ENCODE measurements around the gene SEMA3E.
A peak's percentile ranks its signal among the peaks of the same experiment; 100 is the strongest.
"Not testable (repeated sequence)": the region's sequence is repeated elsewhere in the genome, so short reads cannot be mapped to it uniquely, and the experiment has no call there.

The SEMA3E gene

DNA sequence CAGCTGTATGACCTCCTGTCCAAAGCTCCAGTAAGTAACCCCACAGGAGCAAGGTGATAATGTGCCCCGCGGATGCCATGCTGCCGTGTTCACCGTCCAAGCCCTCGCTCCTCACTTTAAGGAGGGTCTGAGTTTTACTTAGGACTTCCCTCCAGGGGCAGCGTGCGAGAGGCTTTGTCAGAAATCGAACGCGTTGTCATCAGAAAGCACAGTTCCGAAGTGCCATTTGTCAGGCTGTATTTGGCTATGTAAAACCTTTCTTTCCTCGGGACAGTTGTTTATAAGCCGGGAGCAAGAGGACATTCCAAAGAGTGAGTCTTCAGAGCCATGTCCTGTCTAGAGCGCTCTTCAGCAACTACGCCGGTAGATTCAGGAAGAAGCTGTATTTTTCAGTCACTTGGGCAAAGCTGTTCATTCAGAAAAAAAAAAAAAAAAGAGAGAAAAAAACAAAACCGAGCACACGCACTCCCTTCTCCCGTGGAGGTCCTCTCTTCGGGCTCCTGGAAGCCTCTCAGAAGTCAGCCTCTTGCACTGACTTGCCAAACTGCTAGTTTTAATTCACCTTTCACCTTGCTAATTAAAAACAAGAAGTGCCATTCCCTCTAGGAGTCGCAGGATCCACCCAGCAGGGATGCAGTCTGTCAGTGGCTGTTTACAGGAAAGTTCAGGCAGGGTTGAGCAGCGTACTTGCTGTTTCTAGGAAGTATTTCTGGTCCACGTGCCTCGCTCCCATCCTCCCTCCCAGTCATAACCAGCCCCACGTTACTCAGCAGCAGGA lies at the start of gene SEMA3E:
Gene SEMA3E, minus strand, starts transcription at position 676 of the 778 bp plus-strand sequence.
- FAIRE-seq (peak; percentile 95), DNase-seq (ENCODE audit: low spot score) (peak; percentile 77)

DNA sequence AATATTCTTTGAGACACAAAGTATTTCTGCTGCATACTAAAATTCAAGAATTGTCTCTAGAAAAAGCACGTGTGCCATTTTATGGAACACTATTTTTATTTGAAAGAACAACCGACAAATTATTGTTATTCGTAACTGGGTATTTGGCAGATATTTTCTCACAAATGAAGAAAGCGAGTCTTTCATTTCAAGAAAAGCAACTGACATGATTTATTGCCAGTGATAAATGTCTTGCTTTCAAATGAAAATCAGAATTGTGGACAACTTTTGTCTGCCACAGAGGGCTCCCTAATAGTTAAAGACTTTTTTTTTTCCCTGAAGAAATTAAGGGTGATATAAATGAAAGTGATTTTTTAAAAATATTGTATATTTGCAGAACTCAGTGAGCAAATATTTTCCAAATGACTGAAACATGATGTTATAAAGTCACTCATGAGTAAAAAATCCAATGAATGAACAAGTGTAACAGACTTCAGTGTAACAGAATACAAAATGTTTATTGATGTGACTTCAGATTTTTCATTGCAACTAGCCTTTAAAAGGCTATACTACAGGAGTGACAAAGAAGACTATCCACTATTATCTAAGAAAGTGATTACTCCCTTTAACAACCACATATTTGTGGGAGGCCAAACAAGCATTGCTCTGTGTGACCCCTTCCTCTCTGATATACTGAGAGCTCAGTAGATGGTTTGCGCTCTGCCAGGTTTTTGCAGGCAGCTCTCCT lies 49.0 kb upstream of the SEMA3E start:
- FAIRE-seq, result no peak

DNA sequence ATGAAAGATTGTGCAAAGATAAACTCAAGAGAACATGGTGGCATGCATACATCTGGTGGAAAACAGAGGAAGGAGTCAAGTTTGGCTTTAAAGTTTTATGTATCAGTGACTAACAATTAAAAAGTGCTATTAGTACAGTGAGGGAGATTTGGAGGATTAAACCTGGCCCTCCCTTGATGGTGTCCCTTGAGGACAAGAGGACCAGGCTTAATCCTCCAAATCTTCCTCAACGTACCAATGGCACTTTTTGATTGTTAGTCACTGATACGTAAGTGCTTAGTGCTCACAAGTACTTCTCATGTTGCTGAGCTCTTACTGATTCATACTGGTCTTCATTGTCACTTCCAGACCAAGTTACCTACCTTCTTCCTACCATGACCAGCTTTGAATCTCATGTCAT lies 47.2 kb upstream of the SEMA3E start:
- FAIRE-seq, result peak; percentile 30
- DNase-seq (ENCODE audit: low spot score), result no peak

More for the DNA sequence above, 49.0 kb upstream of the SEMA3E start:
- DNase-seq (ENCODE audit: low spot score), result no peak

DNA sequence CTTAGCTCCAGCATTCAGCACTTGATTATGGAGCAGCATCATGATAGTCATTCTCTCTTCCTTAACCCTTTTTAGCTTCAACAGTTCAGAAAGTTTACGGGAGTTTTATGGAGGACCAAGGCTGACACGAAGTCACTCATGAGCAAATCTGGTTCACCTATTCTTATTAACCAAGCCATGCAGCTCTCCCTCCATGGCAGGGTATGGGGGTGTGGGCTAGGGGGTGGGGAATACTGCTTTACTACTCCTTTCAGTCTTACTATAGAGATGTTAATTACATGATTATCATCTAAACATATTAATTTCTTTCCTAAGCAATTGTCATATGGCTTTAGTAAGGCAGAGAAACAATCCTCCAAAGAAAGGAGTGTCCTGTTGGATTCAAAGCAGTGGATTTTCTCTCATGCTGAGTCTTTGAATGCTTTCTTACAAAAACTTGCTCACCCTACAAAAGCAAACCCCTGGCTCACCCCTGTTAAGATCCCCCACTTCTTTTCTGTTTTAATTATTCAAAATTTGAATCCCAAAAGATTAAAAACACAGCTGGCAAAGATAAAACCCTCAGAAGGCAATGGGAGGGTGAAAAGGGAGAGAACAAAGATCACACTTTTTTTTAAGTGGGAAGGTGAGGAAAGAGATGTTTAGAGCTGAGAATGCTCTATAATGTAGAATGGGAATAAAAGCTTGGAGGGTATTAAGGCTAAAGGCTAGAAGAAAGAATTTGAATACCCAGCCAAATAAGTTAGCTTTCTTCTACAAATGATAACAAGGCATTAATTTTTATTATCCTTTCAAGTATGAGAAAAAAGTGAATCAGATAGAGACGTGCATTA lies 46.4 kb upstream of the SEMA3E start:
- DNase-seq (ENCODE audit: low spot score), result no peak
- peak; percentile 52 for FAIRE-seq

DNA sequence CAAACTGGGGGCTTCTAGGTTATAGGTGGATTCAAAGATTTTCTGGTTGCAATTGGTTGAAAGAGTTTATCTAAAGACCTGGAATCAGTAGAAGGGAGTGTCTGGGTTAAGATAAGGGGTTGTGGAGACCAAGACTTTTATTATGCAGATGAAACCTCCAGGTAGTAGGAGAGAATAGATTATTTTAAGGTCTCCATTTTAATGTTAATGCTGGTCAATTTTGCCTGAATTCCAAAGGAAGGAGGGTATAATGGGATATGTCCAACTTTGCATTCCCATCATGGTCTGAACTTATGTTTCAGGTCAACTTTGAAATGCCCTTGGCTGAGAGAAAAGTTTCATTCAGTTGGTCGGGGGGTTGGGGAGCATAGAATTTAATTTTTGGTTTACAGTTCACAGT lies 44.3 kb upstream of the SEMA3E start:
- no peak for DNase-seq (ENCODE audit: low spot score)
- FAIRE-seq, result no peak

DNA sequence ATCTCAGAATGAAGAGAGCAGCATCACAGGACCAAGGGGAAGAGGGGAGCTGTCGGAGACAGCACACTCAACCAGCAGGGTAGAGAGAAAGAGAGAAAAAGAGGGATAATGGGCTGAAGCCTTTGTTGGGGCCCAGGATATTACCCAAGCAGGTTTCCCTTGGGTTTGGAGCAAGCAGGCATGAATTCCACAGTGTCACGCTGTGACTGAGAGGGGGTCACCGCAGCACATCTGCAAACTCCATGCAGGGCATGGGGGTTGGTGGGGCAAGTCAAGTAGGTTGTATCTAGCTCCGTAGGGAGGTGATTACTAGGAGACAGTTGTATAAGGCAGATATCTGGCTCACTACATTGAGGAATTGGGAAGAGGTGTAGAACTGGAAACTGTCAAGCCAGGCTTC lies 42.2 kb upstream of the SEMA3E start:
- FAIRE-seq, result peak; percentile 46
- no peak for DNase-seq (ENCODE audit: low spot score)

DNA sequence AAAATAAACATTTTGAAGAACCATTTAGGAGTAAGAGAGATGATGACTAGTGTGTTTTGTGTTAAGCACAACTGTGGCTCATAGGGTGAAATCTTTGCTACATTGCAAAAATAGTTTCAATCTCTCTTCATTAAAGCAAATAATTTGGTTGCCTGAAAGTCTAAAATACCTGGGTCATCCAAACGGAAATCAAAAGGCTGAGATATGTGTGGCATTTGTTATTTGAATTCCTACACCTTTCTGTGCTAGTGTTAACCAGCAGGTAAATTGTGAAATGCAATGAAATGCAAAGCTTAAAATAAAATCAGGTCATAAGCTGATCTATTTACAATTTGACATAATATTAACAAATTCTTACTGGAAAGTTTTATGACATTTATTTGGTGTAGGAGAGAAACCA lies 40.9 kb upstream of the SEMA3E start:
- DNase-seq (ENCODE audit: low spot score) (no peak), FAIRE-seq (no peak)

DNA sequence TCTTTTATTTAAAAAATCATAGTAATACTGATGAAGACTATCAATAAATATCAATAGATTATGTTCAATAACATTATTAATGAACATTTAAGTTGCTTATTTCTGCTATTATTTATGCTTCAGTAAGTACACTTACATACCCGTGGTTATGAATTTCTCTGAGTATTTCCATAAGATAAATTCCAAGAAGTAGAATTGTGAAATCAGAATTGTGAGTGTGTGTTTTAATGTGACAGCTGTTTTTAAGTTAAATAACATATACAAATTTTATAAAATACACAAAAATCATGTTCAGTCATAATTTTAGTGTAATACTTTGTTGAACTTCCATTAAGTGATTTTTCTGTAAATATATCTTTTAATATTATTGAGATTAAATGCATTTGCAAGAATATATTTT lies 37.5 kb upstream of the SEMA3E start:
- DNase-seq (ENCODE audit: low spot score) (no peak), FAIRE-seq (no peak)

DNA sequence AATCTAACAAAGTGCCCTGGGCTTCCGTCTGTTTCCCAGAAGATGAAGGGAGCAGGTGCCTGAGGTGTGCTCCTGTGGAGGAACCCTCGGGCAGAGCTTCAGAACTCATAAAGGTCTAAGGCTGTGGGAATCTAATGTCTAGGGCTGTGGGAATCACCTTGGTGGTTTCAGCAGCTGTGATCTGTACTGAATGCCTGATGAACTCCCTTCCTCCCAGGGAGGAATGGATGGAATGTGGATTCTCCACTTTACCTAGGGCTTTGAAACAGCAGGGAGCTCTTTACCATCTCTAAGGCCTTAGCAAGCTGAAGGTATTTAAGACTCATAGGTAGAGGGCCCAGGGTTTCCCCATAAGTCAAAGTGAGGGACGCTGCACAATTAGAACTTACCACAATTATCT lies 36.0 kb upstream of the SEMA3E start:
- no peak for FAIRE-seq
- no peak for DNase-seq (ENCODE audit: low spot score)

DNA sequence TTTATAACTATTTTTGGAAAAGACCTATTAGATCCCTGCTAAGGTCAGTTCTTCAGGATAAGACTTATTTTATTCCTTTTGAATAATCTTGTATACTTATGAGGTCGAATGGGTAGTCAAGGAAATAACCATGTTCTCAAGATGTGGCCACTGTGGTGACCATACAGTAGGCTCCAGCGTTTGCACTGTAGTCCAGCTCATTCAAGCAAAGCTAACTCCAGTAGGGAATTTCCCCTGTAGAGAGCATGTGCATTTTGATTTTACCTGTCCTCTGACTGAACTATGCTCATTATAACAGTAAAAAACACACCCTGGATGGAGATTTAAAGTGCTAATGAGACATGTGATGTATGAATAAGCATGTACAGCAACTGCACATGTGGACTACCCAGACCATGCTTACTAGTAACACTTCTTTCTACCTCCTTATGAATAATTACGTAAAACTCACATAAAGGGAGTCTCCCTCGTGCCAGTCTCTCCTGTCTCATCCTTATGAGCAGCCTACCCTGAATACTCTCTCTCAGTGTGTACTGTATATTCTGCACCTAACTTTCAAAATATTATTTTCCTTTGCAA lies 32.4 kb upstream of the SEMA3E start:
- no peak for DNase-seq (ENCODE audit: low spot score)
- FAIRE-seq, result peak; percentile 23

DNA sequence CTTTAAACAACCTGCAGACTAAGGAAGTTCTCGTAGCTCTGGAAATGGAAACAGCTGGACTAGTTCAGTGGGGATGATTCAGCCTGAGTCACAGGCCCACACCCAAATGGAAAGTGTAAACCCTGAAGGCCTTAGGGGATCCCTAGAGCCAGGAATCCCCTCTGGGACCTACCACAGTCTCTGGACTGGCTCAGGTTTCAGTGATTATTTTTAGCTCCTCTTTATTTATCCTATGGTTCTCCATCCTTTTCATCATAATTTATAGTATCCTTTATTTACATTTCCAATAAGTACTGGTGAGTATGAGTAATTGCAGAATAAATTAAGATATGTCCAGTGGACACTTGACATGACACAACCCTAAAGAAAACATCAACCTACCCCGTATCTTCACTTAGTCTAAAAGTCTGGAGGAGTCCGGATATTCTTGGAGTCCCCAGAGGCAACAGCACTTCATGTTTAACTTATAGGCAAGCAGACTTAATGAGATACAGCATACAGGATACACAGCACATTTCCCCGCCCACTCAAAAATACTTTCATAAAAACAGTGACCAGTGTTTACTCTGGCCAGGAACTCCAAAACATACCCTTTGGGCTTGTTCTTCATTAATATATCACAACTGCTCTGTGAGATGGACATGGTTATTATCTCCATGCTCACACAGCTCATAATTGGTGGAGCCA lies 28.4 kb upstream of the SEMA3E start:
- FAIRE-seq (peak; percentile 55), DNase-seq (ENCODE audit: low spot score) (peak; percentile 89)

DNA sequence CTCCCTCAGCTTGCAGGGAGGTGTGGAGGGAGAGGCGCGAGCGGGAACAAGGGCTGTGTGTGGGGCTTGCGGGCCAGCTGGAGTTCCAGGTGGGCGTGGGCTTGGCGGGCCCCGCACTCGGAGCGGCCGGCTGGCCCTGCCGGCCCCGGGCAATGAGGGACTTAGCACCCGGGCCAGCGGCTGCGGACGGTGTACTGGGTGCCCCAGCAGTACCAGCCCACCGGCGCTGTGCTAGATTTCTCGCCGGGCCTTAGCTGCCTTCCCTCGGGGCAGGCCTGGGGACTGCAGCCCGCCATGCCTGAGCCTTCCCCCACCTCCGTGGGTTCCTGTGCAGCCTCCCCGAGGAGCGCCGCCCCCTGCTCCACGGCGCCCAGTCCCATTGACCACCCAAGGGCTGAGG lies 24.4 kb upstream of the SEMA3E start:
- not testable (repeated sequence) for DNase-seq (ENCODE audit: low spot score); FAIRE-seq

DNA sequence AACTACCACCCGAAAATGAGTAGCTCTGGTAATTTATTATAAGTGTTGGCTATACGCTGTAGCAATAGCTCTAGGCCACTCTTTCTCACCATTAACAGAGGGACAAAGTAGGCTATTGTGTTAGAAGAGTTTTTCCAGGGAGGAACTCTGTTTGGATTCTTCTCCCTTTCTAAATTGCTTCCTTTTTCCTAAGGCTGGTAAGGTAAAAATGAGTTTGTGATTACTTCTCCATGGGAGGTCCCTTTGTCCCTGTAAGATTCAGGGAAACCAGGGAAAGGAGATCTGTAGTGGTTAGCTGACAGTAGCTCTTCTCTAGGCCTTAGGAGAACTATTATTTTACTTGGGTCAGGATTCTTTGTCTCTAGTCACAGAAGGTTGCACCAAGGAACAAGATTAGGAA lies 23.2 kb upstream of the SEMA3E start:
- FAIRE-seq, result no peak
- DNase-seq (ENCODE audit: low spot score), result no peak

DNA sequence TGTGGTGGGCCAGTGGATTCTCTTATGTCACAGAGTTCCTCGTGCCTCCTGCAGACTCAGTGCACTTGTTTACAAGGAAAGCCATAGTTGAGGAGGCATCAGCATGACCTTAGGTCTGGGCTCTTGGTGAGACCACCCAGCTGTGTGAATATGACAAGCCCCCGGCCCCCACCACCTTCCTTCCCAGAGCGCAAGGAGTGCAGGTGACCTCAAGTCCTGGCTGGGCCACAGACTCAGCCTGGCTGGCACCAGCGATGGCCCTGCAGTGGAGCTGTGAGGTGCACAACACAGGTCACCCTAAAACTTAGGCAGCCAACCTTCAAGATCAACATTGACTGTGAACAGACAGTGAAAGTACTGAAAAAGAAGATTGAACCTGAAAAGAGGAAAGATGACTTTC lies 14.2 kb upstream of the SEMA3E start:
- FAIRE-seq (no peak), DNase-seq (ENCODE audit: low spot score) (no peak)

DNA sequence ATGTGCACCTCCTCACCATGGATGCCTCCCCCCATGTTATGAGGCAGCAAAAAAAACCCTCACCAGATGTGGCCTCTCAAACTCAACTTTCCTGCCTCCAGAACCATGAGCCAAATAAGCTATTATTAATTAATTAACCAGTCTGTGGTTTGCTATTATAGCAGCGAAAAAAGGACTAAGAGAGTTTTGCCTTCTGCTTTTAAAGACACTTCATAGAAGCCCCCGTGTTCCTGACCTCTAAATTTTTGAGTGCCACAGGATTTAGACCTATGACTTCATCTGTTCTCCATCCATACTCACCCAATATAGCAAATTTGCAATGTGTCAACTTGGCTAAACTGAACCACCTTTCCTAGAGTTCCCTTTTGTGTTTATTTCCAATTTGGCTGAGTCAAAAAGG lies 9.2 kb upstream of the SEMA3E start:
- FAIRE-seq, result no peak
- DNase-seq (ENCODE audit: low spot score), result no peak

DNA sequence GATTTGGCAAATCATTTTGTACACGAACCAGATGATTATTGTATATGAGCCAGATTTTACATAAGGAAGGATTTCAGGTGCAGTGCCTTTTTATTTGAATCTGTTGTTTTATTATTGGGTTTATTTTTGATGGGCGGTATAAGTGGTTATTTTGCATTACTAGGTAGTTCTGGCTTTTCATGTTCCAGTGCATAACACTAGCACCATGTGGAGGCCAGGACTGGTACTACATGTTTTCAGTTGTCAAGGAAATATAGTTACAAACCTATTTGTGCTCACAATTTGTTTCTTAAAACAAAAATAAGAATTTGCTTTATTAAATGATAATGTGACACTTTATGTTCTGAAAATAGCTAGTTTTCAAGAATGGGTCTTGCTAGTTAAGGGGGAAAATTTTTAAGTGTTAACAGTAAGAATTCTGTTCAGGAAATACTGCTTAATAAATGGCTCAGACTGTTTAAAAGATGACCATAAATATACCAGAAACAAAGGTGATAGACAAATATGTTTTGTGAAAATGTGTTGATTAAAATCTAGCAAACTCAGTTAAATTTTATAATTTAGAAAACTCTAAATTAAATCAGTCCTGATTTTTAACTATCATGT lies 7.1 kb upstream of the SEMA3E start:
- peak; percentile 55 for DNase-seq (ENCODE audit: low spot score)
- FAIRE-seq, result peak; percentile 42

DNA sequence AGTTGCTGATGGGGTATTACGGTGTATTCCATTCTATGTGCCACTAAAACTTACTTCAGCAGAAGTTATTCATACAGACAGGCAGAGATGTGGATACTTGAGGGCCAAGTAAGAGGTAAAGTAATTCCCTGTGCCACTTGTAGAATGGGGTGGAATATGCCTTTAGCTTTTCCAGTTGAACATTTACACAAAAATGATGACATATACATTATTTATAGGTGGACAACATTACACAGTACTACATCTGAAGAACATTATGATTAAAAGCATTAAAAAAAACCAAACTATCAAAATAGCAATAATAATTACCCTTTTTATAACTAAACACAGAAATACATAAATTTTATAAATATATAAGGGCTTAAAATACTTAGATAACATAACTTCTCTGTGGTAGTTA lies 3.5 kb upstream of the SEMA3E start:
- peak; percentile 86 for FAIRE-seq
- DNase-seq (ENCODE audit: low spot score), result no peak

DNA sequence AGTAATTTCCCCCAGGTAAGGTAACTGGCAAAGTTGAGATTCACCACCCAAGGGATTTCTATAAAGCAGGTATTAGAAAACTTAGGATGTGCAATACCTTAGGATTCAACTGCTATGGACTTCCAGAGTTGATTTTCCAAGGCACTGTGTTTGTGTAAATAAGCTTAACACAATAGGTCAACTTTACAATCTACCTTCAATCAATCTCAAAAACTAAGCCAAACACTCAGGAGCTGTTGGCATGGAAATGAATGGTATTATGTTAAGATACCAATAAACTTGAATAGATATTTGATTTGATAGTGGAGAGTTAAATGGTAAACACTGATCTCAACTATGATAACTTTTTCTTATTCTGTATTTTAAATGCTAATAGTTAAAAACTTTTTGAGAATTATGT lies 762 bp upstream of the SEMA3E start:
- DNase-seq (ENCODE audit: low spot score) (no peak), FAIRE-seq (no peak)

DNA sequence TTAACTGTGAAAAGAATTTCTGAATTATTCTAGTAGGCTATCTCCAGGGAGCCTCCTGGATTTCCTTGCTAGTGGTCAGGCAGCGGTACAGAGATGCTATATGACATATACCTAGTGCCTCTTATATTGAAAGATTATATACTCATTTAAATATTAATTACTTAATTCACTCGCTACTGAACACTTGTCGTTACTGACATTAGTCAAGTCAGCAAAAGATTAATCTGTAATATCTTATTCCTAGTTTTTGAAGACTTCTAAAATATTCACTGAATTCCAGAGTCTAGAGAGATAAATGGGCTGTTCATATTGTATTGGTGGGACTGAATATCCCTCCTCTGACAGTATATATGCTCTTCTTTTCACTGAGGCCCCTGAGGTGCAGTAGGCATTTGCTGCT lies 2.9 kb downstream of the SEMA3E start:
- DNase-seq (ENCODE audit: low spot score), result no peak
- FAIRE-seq, result no peak

DNA sequence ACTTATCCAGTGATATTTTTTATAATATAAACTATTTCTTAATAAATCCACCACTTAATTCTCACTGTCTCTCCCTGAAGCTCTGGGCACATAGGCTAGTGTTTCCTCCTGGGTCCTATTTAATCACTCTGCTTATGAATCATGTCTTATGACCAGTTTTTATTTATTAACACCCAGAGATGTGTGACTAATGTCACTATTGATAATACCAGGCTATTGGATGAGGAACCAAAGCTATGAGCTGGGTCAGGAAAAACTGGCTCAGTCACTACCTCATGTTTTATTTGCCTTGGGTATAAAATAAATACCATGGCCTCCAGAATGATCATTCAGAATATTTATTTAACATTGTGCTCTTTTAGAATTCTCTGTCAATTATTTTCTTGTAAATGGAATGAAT lies 5.2 kb downstream of the SEMA3E start:
- no peak for DNase-seq (ENCODE audit: low spot score)

DNA sequence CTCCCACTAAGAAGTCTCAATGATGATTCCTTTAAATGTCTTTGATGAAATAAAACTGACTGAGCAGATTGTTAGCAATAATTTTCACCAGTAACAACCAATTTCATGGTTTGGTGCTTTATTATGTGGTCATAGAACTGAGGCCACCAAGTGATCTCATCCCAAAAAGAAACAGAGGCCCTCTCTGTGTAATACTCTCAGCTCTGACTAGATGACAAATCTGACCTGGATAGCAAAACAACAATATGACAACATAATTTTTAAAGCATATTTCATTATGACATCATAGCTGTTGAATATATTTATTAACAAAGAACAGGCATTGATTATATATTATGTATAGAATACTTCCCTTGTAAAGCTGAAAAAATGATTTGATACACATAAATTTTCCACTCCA lies 5.9 kb downstream of the SEMA3E start:
- DNase-seq (ENCODE audit: low spot score) (no peak), FAIRE-seq (no peak)

More for the DNA sequence above, 5.2 kb downstream of the SEMA3E start:
- no peak for FAIRE-seq
